Effector memory CD4-positive, alpha-beta T cell (primary cell): Measurements from ENCODE around the gene RAMACL.
"Not testable (repeated sequence)": the region's sequence is repeated elsewhere in the genome, so short reads cannot be mapped to it uniquely, and the experiment has no call there.

ENCODE experiments used
- DNase-seq, 3 donors: peaks; one replicate each; pipeline ENCODE4 v3.0.0-alpha.2; 2020
- H3K27ac ChIP-seq: 2 replicates; pipeline ENCODE4 v1.7.0; 2013; ENCODE audit warnings: mild to moderate bottlenecking, low read length, moderate library complexity; ENCODE audit not compliant: insufficient read depth, poor library complexity, severe bottlenecking
- H3K27me3 ChIP-seq: replicated peaks from 2 replicates; pipeline ENCODE4 v1.7.0; 2013; ENCODE audit warnings: mild to moderate bottlenecking, low read length; ENCODE audit not compliant: insufficient read depth, control insufficient read depth, poor library complexity, severe bottlenecking
- H3K36me3 ChIP-seq: 2 replicates; pipeline ENCODE4 v1.7.0; 2013; ENCODE audit warnings: mild to moderate bottlenecking, low read length, moderate library complexity; ENCODE audit not compliant: control insufficient read depth, insufficient read depth
- H3K4me1 ChIP-seq: 2 replicates; pipeline ENCODE4 v1.7.0; 2013; ENCODE audit warnings: low read length, mild to moderate bottlenecking; ENCODE audit not compliant: control insufficient read depth, insufficient read depth, poor library complexity, severe bottlenecking
- H3K4me3 ChIP-seq: 2 replicates; pipeline ENCODE4 v1.7.0; 2013; ENCODE audit warnings: low read length, low read depth, mild to moderate bottlenecking; ENCODE audit not compliant: insufficient read depth, poor library complexity, severe bottlenecking
- H3K9me3 ChIP-seq: 2 replicates; pipeline ENCODE4 v1.7.0; 2013; ENCODE audit warnings: mild to moderate bottlenecking, low read length, moderate library complexity; ENCODE audit not compliant: control insufficient read depth

RAMACL gene

DNA sequence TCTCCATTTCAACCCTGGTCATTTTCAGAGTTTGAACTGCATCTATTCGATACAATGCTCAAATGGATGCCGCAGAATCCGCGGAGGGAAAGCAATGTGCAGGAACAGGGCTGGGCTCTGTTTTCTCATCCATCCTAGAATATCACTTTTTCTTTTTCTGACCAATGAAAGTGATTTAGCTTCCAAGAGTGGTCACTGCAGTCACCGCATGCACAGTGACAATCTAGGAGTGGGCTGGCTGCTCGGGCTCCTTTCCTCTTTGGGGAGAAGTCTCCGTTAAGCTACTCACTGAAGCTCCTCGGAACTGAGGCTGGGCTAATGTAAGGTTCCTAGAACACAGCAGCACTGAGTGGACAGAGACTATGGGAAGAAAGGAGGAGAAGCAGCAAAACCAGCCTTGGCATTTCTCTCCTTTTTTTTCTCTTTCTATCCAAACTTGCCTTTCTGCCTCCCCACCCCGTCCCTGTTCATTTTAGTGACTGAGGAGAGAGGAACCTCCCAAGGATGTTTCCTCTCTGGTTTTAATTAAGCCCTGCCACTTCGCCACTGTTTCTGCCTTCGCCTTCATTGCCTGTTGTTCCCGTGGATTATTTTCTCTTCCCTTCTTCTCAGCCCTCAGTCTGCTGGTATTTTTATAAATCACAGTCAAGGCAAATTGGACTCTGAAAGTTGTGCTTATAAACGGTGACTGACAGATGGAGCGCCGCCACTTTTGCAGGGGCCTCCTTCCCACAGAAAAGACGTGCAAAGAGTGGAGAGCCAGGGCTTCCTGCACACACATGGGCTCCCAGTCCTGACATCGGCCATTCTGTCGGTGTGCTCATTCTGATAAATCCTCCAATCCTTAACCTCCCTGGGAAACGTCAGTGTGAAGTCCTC lies 41.1 kb downstream of the RAMACL start:
- Histone ChIP-seq H3K4me3 (no peak overlapping the region), H3K9me3 (no peaks in the 10 kb centered on the region), H3K27me3 (no peaks in the 10 kb centered on the region), H3K4me1 (peaks cover 10% of the 10 kb centered on the region), H3K36me3 (no peaks in the 10 kb centered on the region), H3K27ac (no peak overlapping the region)
- DNase-seq, result no peak

DNA sequence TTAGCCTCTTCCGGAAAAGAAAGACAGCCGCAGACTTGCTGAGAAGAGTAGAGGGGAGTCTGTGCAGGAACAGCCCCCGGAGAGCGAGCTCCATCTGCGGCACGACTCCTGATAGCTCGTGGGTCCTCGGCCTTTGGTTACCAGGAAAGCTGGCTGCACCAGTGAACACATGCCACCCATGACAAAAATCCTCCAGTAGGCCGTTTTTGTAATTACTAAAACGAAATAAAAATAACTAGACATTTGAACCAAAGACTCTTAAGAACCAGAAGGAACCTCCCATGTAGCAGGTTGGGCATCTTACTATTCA lies 42.2 kb downstream of the RAMACL start:
- H3K9me3 ChIP-seq, result no peaks in the 10 kb centered on the region
- no peak overlapping the region for H3K4me3 ChIP-seq
- H3K27me3 ChIP-seq, result no peaks in the 10 kb centered on the region
- H3K36me3 ChIP-seq, result no peaks in the 10 kb centered on the region
- H3K27ac ChIP-seq, result no peak overlapping the region
- peaks cover 14% of the 10 kb centered on the region for H3K4me1 ChIP-seq
- DNase-seq, result no peak

DNA sequence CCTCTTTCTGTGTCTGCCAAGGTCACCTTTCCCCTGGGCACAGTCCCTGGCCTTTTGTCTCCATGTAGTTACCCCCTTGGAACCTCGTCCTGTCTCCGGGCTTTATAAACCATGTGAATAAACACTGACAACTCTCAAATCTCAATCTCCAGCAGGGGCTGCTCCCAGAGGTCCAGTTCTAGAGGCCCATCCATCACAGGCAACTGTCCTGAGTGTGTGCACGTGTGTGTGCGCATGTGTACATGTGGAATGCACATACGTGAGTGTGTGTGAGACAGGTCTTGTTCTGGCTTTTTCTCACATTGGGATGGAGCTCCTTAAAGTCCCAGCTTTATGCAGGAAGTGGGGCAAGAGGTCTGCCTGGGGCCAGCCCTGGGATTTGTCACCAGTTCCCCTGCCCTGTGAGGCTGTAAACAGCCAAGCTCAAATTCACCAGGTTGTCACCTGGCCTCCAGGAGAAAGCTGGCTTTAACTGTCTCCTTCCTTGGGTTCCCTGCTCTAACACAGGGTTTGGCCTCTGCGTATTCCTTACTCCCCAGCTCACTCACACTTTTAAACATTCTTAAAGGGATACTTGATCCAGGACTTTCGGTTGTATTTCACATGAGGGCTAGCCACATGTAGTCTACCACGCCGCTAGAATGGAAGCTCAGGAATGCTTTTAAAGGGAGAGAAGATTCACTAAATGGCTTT lies 42.7 kb downstream of the RAMACL start:
- Histone ChIP-seq H3K9me3 (no peaks in the 10 kb centered on the region), H3K4me3 (no peak overlapping the region), H3K4me1 (peaks cover 14% of the 10 kb centered on the region), H3K36me3 (no peaks in the 10 kb centered on the region), H3K27me3 (no peaks in the 10 kb centered on the region), H3K27ac (no peak overlapping the region)
- DNase-seq, result no peak

DNA sequence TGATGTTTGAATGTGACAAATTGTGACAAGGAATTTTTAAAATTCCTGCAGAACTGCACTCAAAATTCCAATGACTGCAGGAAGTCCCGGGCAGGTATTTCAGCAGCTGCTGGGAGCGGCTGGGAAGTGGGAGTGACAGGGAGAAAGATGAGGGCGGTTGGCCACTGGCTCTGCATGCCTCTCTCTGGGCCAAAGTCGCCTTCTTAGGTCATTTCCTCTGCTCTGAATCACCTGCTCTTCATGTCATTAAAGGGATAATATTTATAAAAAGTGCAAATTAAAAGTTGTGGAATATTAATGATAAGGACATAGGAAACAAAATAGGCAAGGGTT lies 43.9 kb downstream of the RAMACL start:
- H3K36me3 ChIP-seq, result no peaks in the 10 kb centered on the region
- H3K9me3 ChIP-seq, result no peaks in the 10 kb centered on the region
- no peak overlapping the region for H3K27ac ChIP-seq
- H3K4me1 ChIP-seq, result peaks cover 14% of the 10 kb centered on the region
- H3K4me3 ChIP-seq, result no peak overlapping the region
- no peaks in the 10 kb centered on the region for H3K27me3 ChIP-seq
- no peak for DNase-seq

DNA sequence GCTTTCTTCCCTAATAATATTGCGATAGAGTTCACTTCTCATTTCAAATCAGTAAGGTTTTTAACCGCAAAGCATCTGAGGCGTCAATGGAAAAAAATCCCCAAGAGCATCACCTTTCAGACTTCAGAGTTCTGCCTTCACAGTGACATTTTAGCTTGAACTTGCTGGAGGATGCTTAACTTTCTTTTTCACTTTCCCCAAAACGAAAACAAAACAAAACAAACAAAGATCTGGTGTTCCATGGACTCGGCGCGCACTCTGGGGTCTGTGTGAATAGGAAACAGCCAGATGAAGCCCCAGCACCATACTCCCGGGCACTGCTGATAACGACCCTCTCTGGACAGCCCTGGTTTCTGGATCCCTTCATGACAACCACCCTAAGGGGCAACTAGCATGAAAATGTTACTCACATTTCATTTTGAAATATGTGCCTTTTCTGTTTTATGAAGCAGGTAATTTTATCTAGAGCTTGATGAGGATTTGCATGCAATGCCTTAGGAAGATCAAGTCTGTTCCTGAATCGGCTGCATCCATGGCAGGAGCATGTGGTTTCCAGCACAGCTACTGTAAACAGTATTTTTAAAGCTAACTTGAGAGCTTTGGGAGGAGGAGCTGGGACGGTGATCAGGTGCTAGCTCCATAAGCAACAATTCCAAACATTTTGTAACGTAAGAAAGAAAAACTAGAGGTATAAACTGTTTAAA lies 44.5 kb downstream of the RAMACL start:
- peak overlapping the region; percentile 54 for H3K27ac ChIP-seq
- no peak overlapping the region for H3K4me3 ChIP-seq
- peaks cover 14% of the 10 kb centered on the region for H3K4me1 ChIP-seq
- no peaks in the 10 kb centered on the region for H3K36me3 ChIP-seq
- no peak for DNase-seq
- H3K27me3 ChIP-seq, result no peaks in the 10 kb centered on the region
- H3K9me3 ChIP-seq, result no peaks in the 10 kb centered on the region

DNA sequence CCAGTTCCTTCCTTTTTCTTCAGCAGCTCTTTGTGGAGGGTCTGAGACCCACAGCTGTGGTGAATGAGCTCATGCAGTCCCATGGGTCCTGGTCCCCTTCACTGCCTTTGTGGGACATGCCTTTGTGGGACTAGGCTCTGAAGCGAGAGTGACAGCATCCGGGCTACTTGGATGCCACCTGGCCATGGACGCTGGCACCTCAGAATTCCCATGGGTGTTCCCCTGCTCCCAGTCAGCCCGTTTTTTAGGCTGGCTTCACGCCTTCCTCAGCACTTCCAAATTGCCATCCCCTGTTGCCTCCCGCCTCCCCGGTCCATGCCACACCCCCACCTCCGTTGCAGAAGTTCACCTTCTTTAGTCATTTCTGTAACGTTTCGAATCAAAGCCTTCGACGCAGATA lies 45.1 kb downstream of the RAMACL start:
- Histone ChIP-seq H3K36me3 (no peaks in the 10 kb centered on the region), H3K27ac (peak overlapping the region; percentile 54), H3K27me3 (no peaks in the 10 kb centered on the region), H3K4me3 (peak overlapping the region; percentile 20), H3K9me3 (no peaks in the 10 kb centered on the region), H3K4me1 (peaks cover 14% of the 10 kb centered on the region)
- DNase-seq, result no peak

DNA sequence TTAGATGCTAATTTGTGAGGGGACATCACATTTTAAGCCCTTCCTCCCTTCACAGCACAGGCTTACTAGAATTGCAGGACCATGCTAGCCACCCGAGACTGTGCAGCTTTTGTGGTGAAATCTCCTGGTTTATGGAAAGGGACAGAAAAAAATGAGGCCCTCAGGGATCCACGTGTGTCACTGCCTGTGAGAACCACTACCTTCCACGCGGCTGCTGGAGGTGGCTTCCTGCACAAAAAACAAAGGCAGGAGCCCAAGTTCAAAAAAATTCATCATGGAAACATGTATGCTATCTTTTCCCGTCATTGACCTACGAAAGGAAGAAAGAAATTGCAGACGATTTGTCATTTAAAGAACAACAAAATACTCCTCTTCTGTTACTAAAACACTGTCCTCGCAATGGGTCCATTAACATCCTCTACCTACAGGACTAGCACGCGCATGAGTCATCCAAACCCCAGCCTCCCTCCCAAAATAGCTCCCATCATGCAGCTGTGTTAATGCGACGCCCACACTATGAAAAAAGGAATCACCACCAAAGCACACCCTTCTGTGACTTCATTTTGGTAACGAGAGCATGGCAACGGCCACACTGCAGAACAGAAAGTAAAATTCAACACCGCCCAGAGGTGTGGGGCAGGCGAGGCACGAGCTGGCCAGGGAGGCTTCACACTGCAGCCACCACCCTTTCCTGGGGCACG lies 45.7 kb downstream of the RAMACL start:
- H3K36me3 ChIP-seq, result no peaks in the 10 kb centered on the region
- H3K4me1 ChIP-seq, result peaks cover 14% of the 10 kb centered on the region
- H3K4me3 ChIP-seq, result peak overlapping the region; percentile 20
- H3K27me3 ChIP-seq, result no peaks in the 10 kb centered on the region
- peak; percentile 51 to 56 (median 51) for DNase-seq
- peak overlapping the region; percentile 54 for H3K27ac ChIP-seq
- H3K9me3 ChIP-seq, result no peaks in the 10 kb centered on the region

DNA sequence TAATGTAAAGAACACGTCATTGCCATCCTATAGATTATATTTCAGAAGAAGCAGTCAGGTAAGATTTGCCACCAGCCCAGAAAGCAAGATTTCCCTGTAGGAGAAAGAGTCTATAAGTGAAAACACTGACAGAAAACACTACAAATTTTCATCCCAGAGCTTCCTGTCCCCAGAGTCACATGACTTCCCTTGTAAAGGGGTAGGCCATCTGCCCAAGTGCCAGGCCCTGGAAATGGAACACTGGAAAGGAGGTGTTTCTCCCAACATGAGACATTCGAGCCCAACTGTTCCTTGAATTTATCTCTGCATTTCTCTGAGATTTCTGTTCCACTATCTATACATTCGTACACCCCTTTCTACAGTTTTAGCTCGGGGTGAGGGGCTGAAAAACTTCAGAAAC lies 46.9 kb downstream of the RAMACL start:
- Histone ChIP-seq H3K36me3 (no peaks in the 10 kb centered on the region), H3K4me3 (no peak overlapping the region)

DNA sequence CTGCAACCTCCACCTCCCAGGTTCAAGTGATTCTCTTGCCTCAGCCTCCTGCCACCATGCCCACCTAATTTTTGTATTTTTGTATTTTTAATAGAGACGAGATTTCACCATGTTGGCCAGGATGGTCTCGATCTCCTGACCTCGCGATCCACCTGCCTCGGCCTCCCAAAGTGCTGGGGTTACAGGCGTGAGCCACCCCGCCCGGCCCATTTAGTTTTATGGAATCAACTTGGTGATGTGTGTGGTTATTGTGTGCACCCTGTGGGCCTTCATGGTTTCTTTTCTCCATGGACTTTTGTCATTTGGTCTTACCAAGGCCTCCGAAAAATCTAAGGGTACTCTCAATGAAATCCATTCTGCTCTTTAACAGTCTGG lies 47.5 kb downstream of the RAMACL start:
- not testable (repeated sequence) for H3K4me3 ChIP-seq, H3K36me3 ChIP-seq, H3K9me3 ChIP-seq, H3K27me3 ChIP-seq, H3K27ac ChIP-seq, DNase-seq
- peaks cover 14% of the 10 kb centered on the region for H3K4me1 ChIP-seq

More for the DNA sequence above, 46.9 kb downstream of the RAMACL start:
- Histone ChIP-seq H3K4me1 (peaks cover 14% of the 10 kb centered on the region), H3K9me3 (no peaks in the 10 kb centered on the region), H3K27me3 (no peaks in the 10 kb centered on the region), H3K27ac (no peak overlapping the region)
- DNase-seq, result no peak
